Measurements from ENCODE around the gene SERTM1. TPM values are rescaled to one million over a fixed set of nuclear protein-coding genes. Genes with fewer than 3 reads are reported as not detected.

The SERTM1 gene
- polyA plus RNA-seq, 2 of the 4 experiments (the other 2 are of a cell fraction): not detected

GRCh38 chr13:36715841-36716240, 42.0 kb downstream of the SERTM1 start:
- DNase-seq (ENCODE audit: low read depth in 1 of 2, low spot score in 1 of 2): no peak

GRCh38 chr13:36717017-36717416, 43.2 kb downstream of the SERTM1 start:
- ChIA-PET CTCF (interaction anchor here (1.0 to 1.1 kb wide), 2 partner anchors 9 to 738 kb away, joined by 3 read pairs; no protein-coding TSS in a partner anchor), POLR2A (no interaction called here)
- Histone ChIP-seq H3K4me1 (no peaks in the 10 kb centered on the region), H3K4me3 (no peak overlapping the region), H3K4me2 (no peak overlapping the region), H3K9me3 (no peaks in the 10 kb centered on the region), H3K27ac (no peak overlapping the region)
- no peak for ATAC-seq
- 18% methylated on average over 2 of the region's 2 CpGs for WGBS (ENCODE audit: missing lambda C conversion rate)
- no peak for TF ChIP-seq NPAS2 (CRISPR knock-in tag; IDR thresholded peaks at IDR 0.05; ENCODE audit: borderline replicate concordance)
- TF ChIP-seq RARB (CRISPR knock-in tag; IDR thresholded peaks at IDR 0.05): no peak
- TF ChIP-seq ZNF302 (CRISPR knock-in tag; IDR thresholded peaks at IDR 0.05): no peak
- no peak for TF ChIP-seq RNF2 (IDR thresholded peaks at IDR 0.05; ENCODE audit: borderline replicate concordance, low read depth)
- TF ChIP-seq POLR2AphosphoS2 (conservative IDR thresholded peaks at IDR 0.05; ENCODE audit: low read length): no peak
- TF ChIP-seq, protein P1, sequence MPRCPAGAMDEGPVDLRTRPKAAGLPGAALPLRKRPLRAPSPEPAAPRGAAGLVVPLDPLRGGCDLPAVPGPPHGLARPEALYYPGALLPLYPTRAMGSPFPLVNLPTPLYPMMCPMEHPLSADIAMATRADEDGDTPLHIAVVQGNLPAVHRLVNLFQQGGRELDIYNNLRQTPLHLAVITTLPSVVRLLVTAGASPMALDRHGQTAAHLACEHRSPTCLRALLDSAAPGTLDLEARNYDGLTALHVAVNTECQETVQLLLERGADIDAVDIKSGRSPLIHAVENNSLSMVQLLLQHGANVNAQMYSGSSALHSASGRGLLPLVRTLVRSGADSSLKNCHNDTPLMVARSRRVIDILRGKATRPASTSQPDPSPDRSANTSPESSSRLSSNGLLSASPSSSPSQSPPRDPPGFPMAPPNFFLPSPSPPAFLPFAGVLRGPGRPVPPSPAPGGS (IDR thresholded peaks at IDR 0.05): no peak
- TF ChIP-seq MAZ (IDR thresholded peaks at IDR 0.05; ENCODE audit: borderline replicate concordance, low read depth, low read length): no peak
- no peak for TF ChIP-seq HOXB5 (CRISPR knock-in tag; IDR thresholded peaks at IDR 0.05)
- TF ChIP-seq TFCP2L1 (CRISPR knock-in tag; IDR thresholded peaks at IDR 0.05): no peak
- no peak for TF ChIP-seq ZSCAN20 (CRISPR knock-in tag; IDR thresholded peaks at IDR 0.05)
- no peak for TF ChIP-seq RCOR1 (IDR thresholded peaks at IDR 0.05; ENCODE audit: low read depth, low read length)
- TF ChIP-seq, protein P2, sequence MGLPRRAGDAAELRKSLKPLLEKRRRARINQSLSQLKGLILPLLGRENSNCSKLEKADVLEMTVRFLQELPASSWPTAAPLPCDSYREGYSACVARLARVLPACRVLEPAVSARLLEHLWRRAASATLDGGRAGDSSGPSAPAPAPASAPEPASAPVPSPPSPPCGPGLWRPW (IDR thresholded peaks at IDR 0.05): no peak
- no peak for DNase-seq (ENCODE audit: low read depth in 1 of 2, low spot score in 1 of 2)
- no peak for FAIRE-seq

More at GRCh38 chr13:36715841-36716240, 42.0 kb downstream of the SERTM1 start:
- CTCF ChIA-PET: no interaction called here
- Histone ChIP-seq H3K9me3 (no peaks in the 10 kb centered on the region), H3K4me3 (no peak overlapping the region), H3K4me2 (no peak overlapping the region), H3K4me1 (no peaks in the 10 kb centered on the region), H3K27ac (no peak overlapping the region)
- POLR2A ChIA-PET: no interaction called here
- no peak for ATAC-seq
- FAIRE-seq: no peak
- 0% methylated on average over 1 of the region's 1 CpG for WGBS (ENCODE audit: missing lambda C conversion rate)
- TF ChIP-seq CHD4 (IDR thresholded peaks at IDR 0.05; ENCODE audit: borderline replicate concordance): no peak
- TF ChIP-seq RNF2 (IDR thresholded peaks at IDR 0.05; ENCODE audit: borderline replicate concordance, low read depth): no peak
- no peak for TF ChIP-seq HOXA7 (CRISPR knock-in tag; IDR thresholded peaks at IDR 0.05)
- TF ChIP-seq, protein P3, sequence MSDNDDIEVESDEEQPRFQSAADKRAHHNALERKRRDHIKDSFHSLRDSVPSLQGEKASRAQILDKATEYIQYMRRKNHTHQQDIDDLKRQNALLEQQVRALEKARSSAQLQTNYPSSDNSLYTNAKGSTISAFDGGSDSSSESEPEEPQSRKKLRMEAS (IDR thresholded peaks at IDR 0.05): no peak
- TF ChIP-seq JUNB (IDR thresholded peaks at IDR 0.05): no peak
- no peak for TF ChIP-seq TFCP2L1 (CRISPR knock-in tag; IDR thresholded peaks at IDR 0.05)
- TF ChIP-seq JUN (IDR thresholded peaks at IDR 0.05): no peak
- no peak for TF ChIP-seq CBX8 (IDR thresholded peaks at IDR 0.05)
- no peak for TF ChIP-seq MYC (IDR thresholded peaks at IDR 0.05; ENCODE audit: borderline replicate concordance, low read length)
- TF ChIP-seq, protein P2 (IDR thresholded peaks at IDR 0.05): no peak
- no peak for TF ChIP-seq CBX2 (IDR thresholded peaks at IDR 0.05; ENCODE audit: borderline replicate concordance, low read depth)
- TF ChIP-seq ZC3H11A (IDR thresholded peaks at IDR 0.05): no peak
- no peak for TF ChIP-seq EP300 (IDR thresholded peaks at IDR 0.05)
- no peak for TF ChIP-seq FOSB (CRISPR knock-in tag; IDR thresholded peaks at IDR 0.05)
- no peak for TF ChIP-seq POLR2A (IDR thresholded peaks at IDR 0.05; ENCODE audit: low read length)
- TF ChIP-seq HOXB13 (CRISPR knock-in tag; IDR thresholded peaks at IDR 0.05; ENCODE audit: low read depth): no peak
- TF ChIP-seq REST (IDR thresholded peaks at IDR 0.05): no peak
